ENCODE data around the gene OSER1. TPM values are rescaled to one million over a fixed set of nuclear protein-coding genes. Genes with fewer than 3 reads are reported as not detected.
"Not testable (repeated sequence)": the region's sequence is repeated elsewhere in the genome, so short reads cannot be mapped to it uniquely, and the experiment has no call there.

Gene OSER1
- total RNA-seq, 4 donors from 2014 or later = 45.2 to 94.4 (median 71.0) TPM

DNA sequence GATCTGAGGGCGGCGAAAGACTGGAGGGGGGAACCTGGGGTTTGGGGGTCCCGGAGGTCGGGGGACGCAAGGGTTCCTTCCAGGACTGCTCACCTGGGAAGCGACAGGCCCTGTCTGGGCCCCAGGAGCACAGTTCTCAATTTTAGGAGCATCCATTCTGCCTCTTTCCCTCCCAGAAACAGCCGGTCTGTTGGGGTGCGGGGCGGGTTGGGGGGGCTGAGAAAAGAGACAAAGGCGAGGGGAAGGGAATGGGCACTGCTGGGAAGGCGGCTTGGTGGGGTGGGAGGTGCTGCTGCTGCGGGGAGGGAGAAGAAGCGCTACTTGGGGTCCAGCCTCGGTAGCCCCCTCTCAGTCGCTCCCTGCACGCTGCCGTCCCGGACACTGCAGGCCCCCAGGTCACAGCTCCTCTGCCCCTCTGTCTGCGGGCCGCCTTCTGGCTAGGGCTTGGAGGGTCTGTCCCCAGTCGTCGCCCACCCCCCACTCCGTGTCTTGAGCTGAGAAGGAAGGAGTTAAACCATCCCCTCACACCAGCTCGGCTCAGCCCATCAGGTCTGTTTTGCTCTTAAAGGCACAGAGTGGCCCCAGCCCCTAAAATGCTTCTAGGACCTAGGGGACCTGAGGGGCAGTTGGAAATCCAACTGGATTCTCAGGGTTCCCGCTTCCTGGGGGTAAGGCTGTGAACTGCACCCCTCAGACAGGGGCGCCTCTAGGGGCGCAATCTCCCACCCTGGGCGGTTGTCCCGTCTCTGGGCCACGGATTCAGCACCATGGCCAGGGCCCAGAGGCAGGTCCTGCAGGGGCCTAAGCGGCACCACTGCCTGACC lies 37.2 kb upstream of the OSER1 start:
- no peak for DNase-seq (ENCODE audit: extremely low spot score)
- intact Hi-C loops (cut with DNase I) = no loop called here

DNA sequence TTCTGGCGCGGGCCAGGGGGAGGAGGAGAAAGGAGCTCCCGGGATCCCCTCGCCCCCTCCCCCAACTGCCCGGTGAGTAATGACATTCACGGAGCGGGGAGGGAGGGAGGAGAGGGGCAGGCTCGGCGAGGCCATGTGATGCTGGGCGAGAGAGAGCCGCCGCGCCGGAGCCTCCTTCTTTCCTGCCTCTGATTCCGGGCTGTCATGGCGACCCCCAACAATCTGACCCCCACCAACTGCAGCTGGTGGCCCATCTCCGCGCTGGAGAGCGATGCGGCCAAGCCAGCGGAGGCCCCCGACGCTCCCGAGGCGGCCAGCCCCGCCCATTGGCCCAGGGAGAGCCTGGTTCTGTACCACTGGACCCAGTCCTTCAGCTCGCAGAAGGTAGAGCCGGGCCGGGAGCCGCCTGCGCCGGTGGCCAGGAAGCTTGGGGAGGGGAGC lies 36.6 kb upstream of the OSER1 start, which contains the start of gene GDAP1L1:
TSS of gene GDAP1L1 (plus strand) at position 178 of the 441 bp plus-strand sequence. CDS start at position 205, 27 bp downstream.
- peaks cover 0 to 37% (median 10%) of the 10 kb centered on the region in 4 donors for H3K27me3 ChIP-seq
- H3K9me3 ChIP-seq = no peaks in the 10 kb centered on the region
- peak within 1 kb of the TSS; percentile 42 to 51 (median 45) for H3K4me3 ChIP-seq
- peaks cover 9 to 16% (median 15%) of the 10 kb centered on the region in 4 donors for H3K4me1 ChIP-seq
- no peaks in the 10 kb centered on the region for H3K36me3 ChIP-seq
- intact Hi-C loops (cut with DNase I) = no loop called here
- no peak for TF ChIP-seq POLR2AphosphoS5 (IDR thresholded peaks at IDR 0.05)
- TF ChIP-seq POLR2A (IDR thresholded peaks at IDR 0.05; ENCODE audit: low read depth) = no peak
- TF ChIP-seq, protein P1, sequence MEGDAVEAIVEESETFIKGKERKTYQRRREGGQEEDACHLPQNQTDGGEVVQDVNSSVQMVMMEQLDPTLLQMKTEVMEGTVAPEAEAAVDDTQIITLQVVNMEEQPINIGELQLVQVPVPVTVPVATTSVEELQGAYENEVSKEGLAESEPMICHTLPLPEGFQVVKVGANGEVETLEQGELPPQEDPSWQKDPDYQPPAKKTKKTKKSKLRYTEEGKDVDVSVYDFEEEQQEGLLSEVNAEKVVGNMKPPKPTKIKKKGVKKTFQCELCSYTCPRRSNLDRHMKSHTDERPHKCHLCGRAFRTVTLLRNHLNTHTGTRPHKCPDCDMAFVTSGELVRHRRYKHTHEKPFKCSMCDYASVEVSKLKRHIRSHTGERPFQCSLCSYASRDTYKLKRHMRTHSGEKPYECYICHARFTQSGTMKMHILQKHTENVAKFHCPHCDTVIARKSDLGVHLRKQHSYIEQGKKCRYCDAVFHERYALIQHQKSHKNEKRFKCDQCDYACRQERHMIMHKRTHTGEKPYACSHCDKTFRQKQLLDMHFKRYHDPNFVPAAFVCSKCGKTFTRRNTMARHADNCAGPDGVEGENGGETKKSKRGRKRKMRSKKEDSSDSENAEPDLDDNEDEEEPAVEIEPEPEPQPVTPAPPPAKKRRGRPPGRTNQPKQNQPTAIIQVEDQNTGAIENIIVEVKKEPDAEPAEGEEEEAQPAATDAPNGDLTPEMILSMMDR (IDR thresholded peaks at IDR 0.05) = no peak
- TF ChIP-seq EP300 (IDR thresholded peaks at IDR 0.05) = no peak
- no peak within 1 kb of the TSS for H3K27ac ChIP-seq (replicated peaks in 1 of 4)
- 2% methylated on average over 7 of the region's 32 CpGs for WGBS
- no peak for DNase-seq (ENCODE audit: extremely low spot score)

More for the DNA sequence above, 37.2 kb upstream of the OSER1 start:
- H3K36me3 ChIP-seq = no peaks in the 10 kb centered on the region
- H3K4me3 ChIP-seq = peak overlapping the region; percentile 42 to 51 (median 45)
- H3K4me1 ChIP-seq = peaks cover 9 to 16% (median 15%) of the 10 kb centered on the region in 4 donors
- no peaks in the 10 kb centered on the region for H3K9me3 ChIP-seq
- 7% methylated on average over 23 of the region's 31 CpGs for WGBS
- TF ChIP-seq POLR2A (IDR thresholded peaks at IDR 0.05; ENCODE audit: low read depth) (no peak), EP300 (IDR thresholded peaks at IDR 0.05) (no peak), POLR2AphosphoS5 (IDR thresholded peaks at IDR 0.05) (no peak)
- TF ChIP-seq, protein P1 (IDR thresholded peaks at IDR 0.05) = no peak
- H3K27ac ChIP-seq (replicated peaks in 1 of 4) = no peak overlapping the region
- peaks cover 0 to 37% (median 10%) of the 10 kb centered on the region in 4 donors for H3K27me3 ChIP-seq

DNA sequence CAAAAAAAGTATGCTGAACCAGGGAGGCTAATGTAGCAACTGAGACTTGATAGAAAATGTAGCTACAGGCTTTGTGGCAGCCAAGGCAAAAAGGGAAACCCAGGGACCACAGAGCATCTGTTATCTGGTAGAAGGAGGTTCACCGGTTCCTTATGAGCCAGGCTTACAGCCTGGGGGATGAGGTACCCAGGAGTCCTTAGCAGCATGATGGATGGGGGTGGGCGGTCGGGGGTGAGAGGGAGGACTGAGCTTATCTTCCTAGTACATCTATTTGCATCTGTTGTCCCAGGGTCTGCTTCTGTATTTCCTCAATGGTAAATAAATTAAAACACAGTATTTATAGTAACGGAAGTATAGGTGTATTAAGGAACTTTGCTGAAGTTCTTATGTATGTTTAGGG lies 35.4 kb upstream of the OSER1 start:
- no peaks in the 10 kb centered on the region for H3K9me3 ChIP-seq
- WGBS = 48% methylated on average over 4 of the region's 4 CpGs
- no peak overlapping the region for H3K4me3 ChIP-seq
- intact Hi-C loops (cut with DNase I) = no loop called here
- no peak overlapping the region for H3K27ac ChIP-seq (replicated peaks in 1 of 4)
- peaks cover 0 to 37% (median 10%) of the 10 kb centered on the region in 4 donors for H3K27me3 ChIP-seq
- no peaks in the 10 kb centered on the region for H3K36me3 ChIP-seq
- H3K4me1 ChIP-seq = peaks cover 9 to 16% (median 15%) of the 10 kb centered on the region in 4 donors
- TF ChIP-seq POLR2A (IDR thresholded peaks at IDR 0.05; ENCODE audit: low read depth) = no peak
- TF ChIP-seq, protein P1 (IDR thresholded peaks at IDR 0.05) = no peak
- TF ChIP-seq EP300 (IDR thresholded peaks at IDR 0.05) = no peak
- TF ChIP-seq POLR2AphosphoS5 (IDR thresholded peaks at IDR 0.05) = no peak
- no peak for DNase-seq (ENCODE audit: extremely low spot score)

DNA sequence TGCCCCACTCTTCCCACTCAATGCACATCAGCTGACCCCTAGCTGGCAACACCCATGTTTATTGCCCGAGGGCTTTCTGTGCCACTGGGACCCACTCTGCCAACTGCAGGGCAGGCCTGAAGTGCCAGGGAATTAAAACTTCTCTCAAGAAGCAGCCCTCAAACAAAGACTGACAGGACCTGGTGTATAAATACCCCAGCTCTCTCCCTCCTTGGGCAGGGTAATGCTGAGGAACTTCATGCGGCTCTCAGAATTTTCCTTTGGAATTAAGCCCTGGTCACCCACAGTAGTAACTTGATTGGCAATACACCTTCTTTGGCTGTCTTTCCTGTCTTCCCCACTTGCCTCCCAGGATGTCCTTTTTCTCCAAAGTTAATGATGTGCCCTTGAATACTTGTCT lies 31.2 kb upstream of the OSER1 start:
- H3K4me3 ChIP-seq = no peak overlapping the region
- peaks cover 0 to 1% (median 0%) of the 10 kb centered on the region in 4 donors for H3K27me3 ChIP-seq
- WGBS = 89% methylated on average over 2 of the region's 2 CpGs
- peaks cover 0 to 5% (median 0%) of the 10 kb centered on the region in 4 donors for H3K9me3 ChIP-seq
- no peak overlapping the region for H3K27ac ChIP-seq (replicated peaks in 1 of 4)
- TF ChIP-seq POLR2A (IDR thresholded peaks at IDR 0.05; ENCODE audit: low read depth) = no peak
- TF ChIP-seq POLR2AphosphoS5 (IDR thresholded peaks at IDR 0.05) = no peak
- TF ChIP-seq, protein P1 (IDR thresholded peaks at IDR 0.05) = no peak
- TF ChIP-seq EP300 (IDR thresholded peaks at IDR 0.05) = no peak
- intact Hi-C loops (cut with DNase I) = no loop called here
- H3K4me1 ChIP-seq = peaks cover 0 to 1% (median under 1%) of the 10 kb centered on the region in 4 donors
- no peak for DNase-seq (ENCODE audit: extremely low spot score)
- H3K36me3 ChIP-seq = no peaks in the 10 kb centered on the region

DNA sequence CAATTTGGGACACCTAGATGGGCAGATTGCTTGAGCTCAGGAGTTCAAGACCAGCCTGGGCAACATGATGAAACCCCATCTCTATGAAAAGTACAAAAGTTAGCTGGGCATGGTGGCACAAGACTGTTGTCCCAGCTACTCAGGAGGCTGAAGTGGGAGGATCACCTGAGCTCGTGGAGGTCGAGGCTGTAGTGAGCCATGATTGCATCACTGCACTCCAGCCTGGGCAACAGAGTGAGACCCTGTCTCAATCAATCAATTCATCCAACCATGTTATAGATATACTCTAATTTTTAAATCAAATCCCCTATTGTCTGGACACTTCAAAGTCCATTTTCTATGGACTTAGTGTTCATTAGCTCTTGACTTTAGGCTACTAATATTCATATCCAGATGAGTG lies 26.3 kb upstream of the OSER1 start:
- H3K9me3 ChIP-seq; H3K4me3 ChIP-seq; DNase-seq (ENCODE audit: extremely low spot score); H3K36me3 ChIP-seq; H3K27me3 ChIP-seq; H3K4me1 ChIP-seq; intact Hi-C loops (cut with DNase I); H3K27ac ChIP-seq (replicated peaks in 1 of 4): not testable (repeated sequence)
- 94% methylated on average over 2 of the region's 2 CpGs for WGBS

All from esophagus muscularis mucosa (tissue), 4 donors.